Progenitor cell of endocrine pancreas (in vitro differentiated cells): ENCODE results near the gene HAPSTR1. TPM values are rescaled to one million over a fixed set of nuclear protein-coding genes. Genes with fewer than 3 reads are reported as not detected.

Experiments
- DNase-seq: peaks from one replicate; pipeline ENCODE4 v3.0.0; 2021; ENCODE audit warnings: low spot score; ENCODE audit not compliant: unreplicated experiment
- H3K27ac Mint-ChIP-seq: 2 replicates; pipeline ENCODE4 v1.8.0; 2021; ENCODE audit warnings: mild to moderate bottlenecking, moderate library complexity, mixed read lengths
- H3K27me3 Mint-ChIP-seq: 2 replicates; pipeline ENCODE4 v1.8.0; 2021; ENCODE audit warnings: mixed read lengths
- H3K36me3 Mint-ChIP-seq: 2 replicates; pipeline ENCODE4 v1.8.0; 2022; ENCODE audit warnings: mixed read lengths; ENCODE audit not compliant: insufficient read depth
- H3K4me1 Mint-ChIP-seq: 2 replicates; pipeline ENCODE4 v1.8.0; 2021; ENCODE audit warnings: low read depth, mixed read lengths
- H3K4me3 Mint-ChIP-seq: 2 replicates; pipeline ENCODE4 v1.8.0; 2021; ENCODE audit warnings: low read depth, mild to moderate bottlenecking, moderate library complexity, mixed read lengths
- H3K9me3 Mint-ChIP-seq: 2 replicates; pipeline ENCODE4 v1.8.0; 2021; ENCODE audit warnings: low read depth, mixed read lengths
- total RNA-seq: library from RNA; stranded (reverse); gene quantifications from 2 replicates; pipeline ENCODE4 v1.2.1, GENCODE V29; 2021
- TF ChIP-seq, protein P1 (sequence below): fragments of 200-600 bp; sonication (generic); IDR thresholded peaks from one replicate; pipeline ENCODE4 v1.5.0; 2021; ENCODE audit warnings: antibody characterized with exemption, mild to moderate bottlenecking; ENCODE audit not compliant: unreplicated experiment

Gene HAPSTR1
- total RNA-seq, 1 donor from 2014 or later: 79.7 TPM

DNA sequence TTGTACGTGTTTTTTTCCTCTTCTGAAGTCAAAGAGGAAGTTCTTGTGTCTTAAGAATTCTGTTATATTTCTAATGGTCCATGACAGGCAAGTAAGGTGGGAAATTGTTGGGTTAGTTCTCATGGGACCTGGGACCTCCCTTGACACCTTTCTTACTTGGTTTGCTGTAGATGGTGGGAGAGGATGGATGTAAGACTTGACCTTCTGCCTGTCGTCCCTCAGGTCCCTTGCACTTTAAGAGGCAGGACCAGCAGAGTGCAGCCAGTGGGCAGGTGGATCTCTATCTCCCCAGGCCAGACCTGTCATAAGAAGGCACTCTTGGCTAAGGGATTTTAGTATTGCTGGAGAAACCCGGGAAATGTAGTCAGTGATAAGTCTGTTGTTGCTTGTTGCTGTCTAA lies 12.1 kb downstream of the HAPSTR1 start:
- H3K4me3 Mint-ChIP-seq: no peak overlapping the region
- H3K4me1 Mint-ChIP-seq: peaks cover 23% of the 10 kb centered on the region
- H3K36me3 Mint-ChIP-seq: peaks cover 32% of the 10 kb centered on the region
- no peaks in the 10 kb centered on the region for H3K9me3 Mint-ChIP-seq
- DNase-seq: no peak
- no peaks in the 10 kb centered on the region for H3K27me3 Mint-ChIP-seq
- TF ChIP-seq, protein P1, sequence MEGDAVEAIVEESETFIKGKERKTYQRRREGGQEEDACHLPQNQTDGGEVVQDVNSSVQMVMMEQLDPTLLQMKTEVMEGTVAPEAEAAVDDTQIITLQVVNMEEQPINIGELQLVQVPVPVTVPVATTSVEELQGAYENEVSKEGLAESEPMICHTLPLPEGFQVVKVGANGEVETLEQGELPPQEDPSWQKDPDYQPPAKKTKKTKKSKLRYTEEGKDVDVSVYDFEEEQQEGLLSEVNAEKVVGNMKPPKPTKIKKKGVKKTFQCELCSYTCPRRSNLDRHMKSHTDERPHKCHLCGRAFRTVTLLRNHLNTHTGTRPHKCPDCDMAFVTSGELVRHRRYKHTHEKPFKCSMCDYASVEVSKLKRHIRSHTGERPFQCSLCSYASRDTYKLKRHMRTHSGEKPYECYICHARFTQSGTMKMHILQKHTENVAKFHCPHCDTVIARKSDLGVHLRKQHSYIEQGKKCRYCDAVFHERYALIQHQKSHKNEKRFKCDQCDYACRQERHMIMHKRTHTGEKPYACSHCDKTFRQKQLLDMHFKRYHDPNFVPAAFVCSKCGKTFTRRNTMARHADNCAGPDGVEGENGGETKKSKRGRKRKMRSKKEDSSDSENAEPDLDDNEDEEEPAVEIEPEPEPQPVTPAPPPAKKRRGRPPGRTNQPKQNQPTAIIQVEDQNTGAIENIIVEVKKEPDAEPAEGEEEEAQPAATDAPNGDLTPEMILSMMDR: no peak
- H3K27ac Mint-ChIP-seq: no peak overlapping the region

DNA sequence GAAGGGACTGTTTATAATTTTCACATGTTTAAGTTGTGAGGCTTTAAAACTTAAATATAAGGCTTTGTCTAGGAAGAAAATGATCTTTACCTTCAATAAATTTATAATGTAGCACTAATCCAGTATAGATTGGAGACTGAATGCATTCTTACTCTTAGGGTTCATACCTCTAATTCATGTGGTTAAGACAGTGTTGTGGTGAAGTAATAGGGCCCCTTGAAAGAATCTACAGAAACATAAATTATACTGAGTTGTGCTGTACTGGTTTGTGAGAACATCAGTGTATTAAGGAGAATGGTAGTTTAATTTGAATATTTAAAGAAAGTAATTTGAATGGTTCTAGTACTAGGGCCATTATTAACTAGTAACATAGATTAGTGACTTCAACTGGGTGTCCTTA lies 13.7 kb downstream of the HAPSTR1 start:
- Mint-ChIP-seq H3K4me1 (peaks cover 22% of the 10 kb centered on the region), H3K36me3 (peaks cover 29% of the 10 kb centered on the region), H3K27ac (no peak overlapping the region), H3K9me3 (no peaks in the 10 kb centered on the region), H3K4me3 (no peak overlapping the region), H3K27me3 (no peaks in the 10 kb centered on the region)
- no peak for DNase-seq
- TF ChIP-seq, protein P1: no peak

DNA sequence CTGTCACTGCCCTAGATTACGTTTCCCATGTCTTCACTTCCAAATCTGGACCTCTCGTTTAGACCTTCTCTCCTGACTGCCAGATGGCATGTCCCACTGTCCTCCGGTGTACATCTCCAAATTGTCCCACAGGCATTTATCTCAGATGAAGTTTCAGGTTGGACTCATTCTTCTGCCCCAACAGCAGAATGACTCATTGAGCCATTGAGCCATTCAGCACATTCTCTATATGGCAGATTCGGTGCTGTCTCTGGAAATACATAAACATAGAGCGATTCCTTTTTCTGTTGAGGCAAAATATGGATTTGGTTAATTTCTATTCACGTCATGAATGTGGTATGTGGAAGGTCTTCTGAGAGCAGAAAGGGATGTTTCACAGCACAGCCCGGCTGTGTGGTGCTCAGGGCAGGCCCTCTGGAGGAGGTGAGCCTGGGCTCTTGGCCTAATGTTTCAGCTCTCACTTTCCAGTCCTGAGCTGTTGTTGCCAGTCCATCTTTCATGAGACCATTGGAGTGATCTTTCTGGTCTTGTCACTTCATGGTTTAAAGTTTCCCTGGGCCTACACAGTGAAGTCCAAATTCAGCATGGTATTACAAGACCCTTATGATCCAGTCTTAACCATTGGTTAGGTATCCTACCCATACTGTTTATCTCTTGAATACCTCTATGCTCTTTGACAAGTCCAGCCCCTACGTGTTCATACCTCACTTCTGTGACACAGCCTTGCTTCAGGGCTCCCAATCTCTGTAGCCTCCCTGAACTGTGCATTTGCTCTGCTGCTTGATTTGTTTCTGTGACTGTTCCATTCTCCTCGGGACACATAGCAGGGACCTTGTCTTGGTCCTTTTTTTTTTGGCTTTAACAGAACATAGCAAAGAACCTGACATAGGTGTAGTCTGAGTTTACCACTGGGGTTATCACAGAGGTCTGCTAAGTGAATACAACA lies 15.9 kb downstream of the HAPSTR1 start:
- H3K4me1 Mint-ChIP-seq: peaks cover 26% of the 10 kb centered on the region
- no peak overlapping the region for H3K4me3 Mint-ChIP-seq
- H3K27me3 Mint-ChIP-seq: no peaks in the 10 kb centered on the region
- TF ChIP-seq, protein P1: no peak
- peak overlapping the region; percentile 82 for H3K27ac Mint-ChIP-seq
- no peak for DNase-seq
- H3K36me3 Mint-ChIP-seq: peaks cover 23% of the 10 kb centered on the region
- no peaks in the 10 kb centered on the region for H3K9me3 Mint-ChIP-seq

DNA sequence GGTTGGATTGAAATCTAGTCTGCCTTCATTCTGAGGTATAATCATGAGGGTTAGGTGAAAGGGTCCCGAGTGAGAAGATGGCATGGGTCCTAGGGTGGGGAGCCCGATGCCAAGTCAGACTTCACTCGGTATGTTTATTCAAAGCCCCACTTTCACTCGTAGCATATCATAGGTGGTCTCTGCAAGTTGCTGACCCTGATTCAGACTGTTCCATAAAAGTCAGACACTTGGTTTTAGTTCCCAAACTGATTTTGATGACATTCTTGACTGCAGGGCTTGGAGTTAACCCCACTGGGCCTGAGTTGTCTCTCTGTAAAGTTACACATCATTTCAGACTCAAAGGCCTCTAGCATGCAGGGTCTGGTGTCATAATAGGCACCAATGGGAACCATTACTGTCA lies 17.8 kb downstream of the HAPSTR1 start:
- peaks cover 21% of the 10 kb centered on the region for H3K36me3 Mint-ChIP-seq
- no peak for DNase-seq
- H3K27ac Mint-ChIP-seq: peak overlapping the region; percentile 55
- peaks cover 29% of the 10 kb centered on the region for H3K4me1 Mint-ChIP-seq
- H3K9me3 Mint-ChIP-seq: no peaks in the 10 kb centered on the region
- no peaks in the 10 kb centered on the region for H3K27me3 Mint-ChIP-seq
- TF ChIP-seq, protein P1: no peak
- H3K4me3 Mint-ChIP-seq: no peak overlapping the region

DNA sequence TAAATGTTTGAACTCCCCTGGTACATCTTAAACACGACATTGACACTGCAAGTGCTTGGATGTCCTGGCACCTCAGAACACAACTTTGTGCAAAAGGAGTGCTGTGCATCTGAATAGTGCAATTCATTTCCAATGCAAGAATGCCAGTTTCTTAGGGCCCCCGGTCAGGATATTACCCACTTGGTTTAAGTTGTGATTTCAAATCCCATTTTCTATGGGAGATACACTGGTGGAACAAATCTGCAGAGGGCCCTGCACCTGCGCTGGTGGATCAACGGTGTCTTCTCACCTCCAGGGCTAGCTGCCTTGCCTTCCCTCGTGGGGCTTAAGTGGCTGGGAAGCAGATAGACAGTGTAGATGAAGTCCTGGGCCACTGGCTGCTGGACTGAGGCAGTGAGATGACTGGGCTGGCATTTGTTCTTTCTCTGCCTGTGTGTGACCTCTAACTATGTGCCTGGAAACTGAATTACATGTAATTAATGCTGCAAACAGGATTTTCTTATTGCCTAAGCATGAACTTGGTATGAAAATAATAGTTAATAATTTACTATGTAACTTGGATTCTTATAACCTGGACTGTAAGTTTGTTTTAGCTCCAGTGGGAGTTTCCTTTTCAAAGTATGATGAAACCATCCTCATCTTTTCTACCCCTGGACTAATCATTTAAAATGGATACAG lies 20.9 kb downstream of the HAPSTR1 start:
- Mint-ChIP-seq H3K36me3 (peaks cover 27% of the 10 kb centered on the region), H3K27me3 (no peaks in the 10 kb centered on the region), H3K9me3 (no peaks in the 10 kb centered on the region), H3K4me1 (peaks cover 27% of the 10 kb centered on the region), H3K4me3 (no peak overlapping the region), H3K27ac (peak overlapping the region; percentile 39)
- TF ChIP-seq, protein P1: no peak
- no peak for DNase-seq
